Measurements from ENCODE around the gene HMOX1. TPM values are rescaled to one million over a fixed set of nuclear protein-coding genes. Genes with fewer than 3 reads are reported as not detected.
A peak's percentile ranks its signal among the peaks of the same experiment; 100 is the strongest.

Gene HMOX1, protein sequence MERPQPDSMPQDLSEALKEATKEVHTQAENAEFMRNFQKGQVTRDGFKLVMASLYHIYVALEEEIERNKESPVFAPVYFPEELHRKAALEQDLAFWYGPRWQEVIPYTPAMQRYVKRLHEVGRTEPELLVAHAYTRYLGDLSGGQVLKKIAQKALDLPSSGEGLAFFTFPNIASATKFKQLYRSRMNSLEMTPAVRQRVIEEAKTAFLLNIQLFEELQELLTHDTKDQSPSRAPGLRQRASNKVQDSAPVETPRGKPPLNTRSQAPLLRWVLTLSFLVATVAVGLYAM
- total RNA-seq, result 57.3 and 104 TPM in 2 replicates

DNA sequence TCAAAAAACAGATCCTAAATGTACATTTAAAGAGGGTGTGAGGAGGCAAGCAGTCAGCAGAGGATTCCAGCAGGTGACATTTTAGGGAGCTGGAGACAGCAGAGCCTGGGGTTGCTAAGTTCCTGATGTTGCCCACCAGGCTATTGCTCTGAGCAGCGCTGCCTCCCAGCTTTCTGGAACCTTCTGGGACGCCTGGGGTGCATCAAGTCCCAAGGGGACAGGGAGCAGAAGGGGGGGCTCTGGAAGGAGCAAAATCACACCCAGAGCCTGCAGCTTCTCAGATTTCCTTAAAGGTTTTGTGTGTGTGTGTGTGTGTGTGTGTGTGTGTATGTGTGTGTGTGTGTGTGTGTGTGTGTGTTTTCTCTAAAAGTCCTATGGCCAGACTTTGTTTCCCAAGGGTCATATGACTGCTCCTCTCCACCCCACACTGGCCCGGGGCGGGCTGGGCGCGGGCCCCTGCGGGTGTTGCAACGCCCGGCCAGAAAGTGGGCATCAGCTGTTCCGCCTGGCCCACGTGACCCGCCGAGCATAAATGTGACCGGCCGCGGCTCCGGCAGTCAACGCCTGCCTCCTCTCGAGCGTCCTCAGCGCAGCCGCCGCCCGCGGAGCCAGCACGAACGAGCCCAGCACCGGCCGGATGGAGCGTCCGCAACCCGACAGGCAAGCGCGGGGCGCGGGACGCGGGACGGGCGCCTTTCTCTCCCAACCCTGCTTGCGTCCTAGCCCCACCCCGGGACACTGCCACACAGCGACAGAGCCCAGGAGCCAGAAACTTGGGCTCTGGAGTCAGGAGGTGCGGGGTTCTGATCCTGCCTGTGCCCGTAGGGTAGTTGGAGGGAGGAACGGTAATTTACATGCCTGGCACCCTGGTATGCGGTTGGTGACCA, at the start of gene HMOX1:
Gene HMOX1, plus strand, starts transcription at position 560 of the 887 bp plus-strand sequence. Its CDS starts 78 bp downstream, at position 638.
- peak; percentile 66 to 90 for DNase-seq (ENCODE audit: low read depth in 2 of 2)

- no peak for DNase-seq (ENCODE audit: low read depth in 2 of 2)
These were observed 48.6 kb upstream of the HMOX1 start for GRCh38 chr22:35332278-35332677.

GRCh38 chr22:35333220-35333619, 47.7 kb upstream of the HMOX1 start:
- DNase-seq (ENCODE audit: low read depth in 2 of 2), result no peak

- DNase-seq (ENCODE audit: low read depth in 2 of 2), result no peak
These were observed 46.9 kb upstream of the HMOX1 start for GRCh38 chr22:35334004-35334403.

DNA sequence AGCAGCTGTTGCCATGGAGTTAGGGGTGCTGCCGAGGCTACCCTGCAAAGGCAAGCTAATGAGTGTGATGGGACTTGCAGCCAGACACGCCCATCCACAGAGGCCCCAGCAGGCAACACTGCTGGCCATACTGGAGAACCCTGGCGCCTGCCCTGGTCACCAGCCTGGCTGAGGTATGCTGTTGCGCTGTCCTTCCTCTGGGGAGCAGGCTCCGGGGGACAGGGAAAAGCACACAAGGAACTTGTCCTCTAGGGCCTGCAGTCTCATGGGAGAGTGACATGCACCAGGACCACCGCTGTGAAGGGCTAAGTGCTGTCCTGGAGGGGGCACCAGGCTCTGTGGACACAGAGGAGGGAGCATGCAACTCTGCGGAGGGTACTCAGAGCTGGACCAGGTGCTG, 45.4 kb upstream of the HMOX1 start:
- no peak for DNase-seq (ENCODE audit: low read depth in 2 of 2)

GRCh38 chr22:35335936-35336781, 44.7 kb upstream of the HMOX1 start:
- no peak for DNase-seq (ENCODE audit: low read depth in 2 of 2)

GRCh38 chr22:35337932-35338331, 43.0 kb upstream of the HMOX1 start:
- DNase-seq (ENCODE audit: low read depth in 2 of 2), result peak in 1 of 2 donors; percentile 29

DNA sequence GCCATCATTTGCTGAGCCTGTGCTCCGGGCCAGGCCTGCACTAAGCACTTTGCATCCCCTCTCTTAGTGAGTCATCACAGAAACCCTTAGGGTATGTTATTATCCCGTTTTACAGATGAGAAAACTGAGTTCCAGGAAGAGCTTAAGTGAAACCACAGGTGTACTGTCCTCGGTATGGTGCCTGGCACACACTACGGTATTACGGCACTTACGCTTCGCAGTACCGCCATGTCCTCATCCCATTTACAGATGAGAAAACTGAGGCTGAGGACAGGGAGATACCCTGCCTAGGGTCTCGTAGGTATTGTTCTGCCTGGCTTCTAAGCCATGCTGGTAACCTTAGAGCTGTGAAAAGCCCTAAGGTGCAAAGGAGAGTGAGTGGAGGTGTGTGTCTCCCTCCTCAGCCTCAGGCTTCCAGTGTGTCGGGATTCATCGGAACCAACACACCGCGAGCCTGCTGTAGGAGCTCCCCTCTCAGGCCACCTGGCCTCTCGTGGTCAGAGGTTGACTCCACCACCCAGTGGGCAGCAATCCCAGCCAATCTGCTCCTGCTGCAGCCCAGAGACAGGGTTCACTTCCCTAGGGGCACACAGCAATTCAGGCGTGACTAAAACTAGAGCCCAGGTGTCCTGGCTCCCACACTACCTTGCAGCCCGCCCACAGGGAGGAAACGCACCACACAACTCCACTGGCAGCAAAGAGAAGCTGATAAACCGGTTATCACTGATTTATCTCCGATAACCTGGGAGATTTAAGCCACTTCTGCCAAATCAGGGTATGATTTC, 39.6 kb upstream of the HMOX1 start:
- no peak for DNase-seq (ENCODE audit: low read depth in 2 of 2)

DNA sequence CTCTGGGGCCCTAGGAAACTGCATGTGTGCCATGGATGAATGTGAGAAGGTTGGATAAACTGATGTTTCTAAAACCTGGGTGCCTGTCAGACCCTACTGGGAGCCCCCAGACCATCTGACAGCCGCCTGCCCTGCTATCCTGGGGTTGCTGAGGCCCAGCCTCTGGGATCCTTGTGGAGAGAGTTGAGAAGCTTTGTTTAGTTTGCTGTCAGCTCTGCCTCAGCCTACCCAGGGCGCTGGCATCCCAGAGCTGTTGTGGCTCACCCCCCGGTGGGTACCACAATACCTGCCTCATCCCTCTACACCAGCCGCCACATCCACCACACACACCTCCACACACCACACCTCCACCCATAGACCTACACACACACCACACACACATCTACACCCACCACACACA, 38.5 kb upstream of the HMOX1 start:
- DNase-seq (ENCODE audit: low read depth in 2 of 2), result no peak

- DNase-seq (ENCODE audit: low read depth in 2 of 2), result no peak
These were observed 37.0 kb upstream of the HMOX1 start for GRCh38 chr22:35343664-35344550.

DNA sequence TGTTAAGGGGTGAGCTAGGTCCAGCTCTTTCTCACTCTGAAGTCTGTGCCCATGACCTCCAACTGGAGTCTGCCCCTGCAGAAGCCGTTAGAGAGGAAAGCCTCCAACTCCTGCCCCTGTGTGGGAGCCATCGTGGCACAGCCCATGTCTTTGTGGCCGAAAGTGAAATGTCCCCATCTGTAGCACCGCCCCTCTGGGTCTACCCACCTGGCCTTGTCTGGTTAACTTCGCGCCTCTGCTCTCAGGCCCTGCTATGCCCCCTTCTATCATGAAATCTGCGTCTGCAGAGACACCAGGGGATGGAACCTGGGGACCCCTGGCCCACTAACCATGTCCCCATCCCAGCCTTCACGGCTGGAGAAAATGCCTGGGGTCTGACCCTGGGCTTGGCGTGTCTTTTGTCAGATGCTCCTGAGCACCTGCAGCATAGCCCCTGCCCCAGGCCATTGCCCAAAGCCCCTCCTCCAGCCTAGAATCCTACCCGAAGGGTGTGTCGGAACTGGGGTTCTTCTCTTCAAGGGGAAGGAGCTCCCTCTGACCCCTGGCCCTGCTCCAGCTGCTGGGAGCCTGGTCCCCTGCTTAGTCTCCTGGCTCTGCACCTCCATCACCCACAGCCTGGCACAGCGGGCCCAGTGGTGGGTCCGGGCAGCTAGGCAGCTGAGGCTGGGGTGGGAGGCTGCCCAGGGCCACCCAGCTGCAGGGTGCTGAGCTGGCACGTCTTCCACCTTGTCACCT, 35.8 kb upstream of the HMOX1 start:
- no peak for DNase-seq (ENCODE audit: low read depth in 2 of 2)

DNA sequence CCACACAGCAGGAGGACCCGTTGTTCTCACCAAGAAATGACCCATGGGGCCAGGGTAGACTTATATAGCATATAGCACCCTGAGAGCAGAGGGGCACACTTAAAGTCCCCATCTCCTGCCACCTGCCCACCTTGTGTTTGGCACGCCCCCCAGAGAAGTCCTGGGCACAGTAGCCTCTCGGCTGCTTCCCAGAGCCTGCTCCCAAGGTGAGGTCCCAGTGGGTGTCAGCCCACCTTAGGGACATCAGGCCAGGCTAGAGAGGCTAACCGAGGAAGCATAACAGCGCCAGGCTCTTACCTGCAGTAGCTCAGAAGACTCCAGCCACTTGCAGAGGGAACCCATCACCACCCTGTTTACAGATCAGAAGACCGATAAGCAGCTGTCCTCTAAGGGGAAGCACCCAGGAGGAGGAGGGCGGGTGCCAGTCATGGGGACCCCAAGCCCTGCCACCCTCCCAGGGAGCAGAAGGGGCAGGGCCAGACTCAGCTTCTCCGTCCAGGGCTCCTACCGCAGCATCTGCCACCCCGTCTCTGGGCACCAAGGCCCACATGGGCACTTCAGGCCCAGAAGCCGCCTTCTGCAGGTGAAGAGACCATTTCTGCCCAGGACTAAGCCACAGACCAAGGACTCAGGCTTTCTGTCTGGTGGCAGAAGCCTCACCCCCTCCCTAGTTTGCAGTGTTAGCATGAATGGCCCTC, 34.9 kb upstream of the HMOX1 start:
- DNase-seq (ENCODE audit: low read depth in 2 of 2), result no peak

DNA sequence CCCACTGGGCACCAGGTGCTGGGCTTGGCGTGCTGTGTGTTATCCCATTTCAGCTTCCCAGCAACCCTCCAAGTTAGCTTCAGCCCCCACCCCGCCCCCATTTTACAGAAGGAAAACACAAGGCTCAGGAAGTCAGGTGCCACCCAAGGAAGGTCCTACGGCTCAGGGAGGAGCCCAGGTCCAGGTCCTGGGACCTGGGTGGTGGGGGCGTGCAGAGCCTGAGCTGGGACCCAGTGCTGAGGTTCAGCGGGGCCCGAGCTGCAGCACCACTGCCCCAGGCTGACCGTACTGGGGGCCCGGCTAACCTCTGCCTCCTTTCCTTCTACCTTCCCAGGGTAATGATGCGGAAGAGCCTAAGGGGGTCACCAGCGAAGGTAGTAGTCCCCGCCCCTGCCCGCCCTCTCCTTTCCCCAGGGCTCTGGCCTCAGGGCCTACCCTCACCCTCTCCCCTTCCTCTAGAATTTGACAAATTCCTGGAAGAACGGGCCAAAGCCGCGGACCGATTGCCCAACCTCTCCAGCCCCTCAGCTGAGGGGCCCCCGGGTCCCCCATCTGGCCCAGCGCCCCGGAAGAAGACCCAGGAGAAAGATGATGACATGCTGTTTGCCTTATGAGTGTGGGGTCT, 34.2 kb upstream of the HMOX1 start:
- DNase-seq (ENCODE audit: low read depth in 2 of 2), result no peak

- DNase-seq (ENCODE audit: low read depth in 2 of 2), result no peak
These were observed 33.4 kb upstream of the HMOX1 start for GRCh38 chr22:35347462-35347861.

- no peak for DNase-seq (ENCODE audit: low read depth in 2 of 2)
These were observed 32.8 kb upstream of the HMOX1 start for GRCh38 chr22:35348026-35348590.

GRCh38 chr22:35348703-35349102, 32.2 kb upstream of the HMOX1 start:
- no peak for DNase-seq (ENCODE audit: low read depth in 2 of 2)

DNA sequence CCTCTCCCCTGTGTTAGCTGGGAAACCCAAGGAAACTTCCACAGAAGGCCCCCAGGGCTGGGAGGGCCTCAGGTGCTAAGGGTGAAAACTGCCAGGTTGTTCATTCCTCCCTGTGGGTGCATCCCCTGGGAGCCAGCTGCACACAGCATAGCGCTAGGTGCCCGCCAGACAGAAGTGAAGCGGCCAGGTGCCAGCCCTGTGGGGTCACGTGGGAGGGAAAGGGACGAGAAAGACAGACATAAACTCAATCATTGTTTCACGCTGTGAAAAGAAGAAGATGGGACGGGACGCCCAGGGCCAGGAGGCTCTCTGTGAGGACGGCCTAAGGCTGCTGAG, 31.6 kb upstream of the HMOX1 start:
- DNase-seq (ENCODE audit: low read depth in 2 of 2), result no peak
